Smooth muscle cell (in vitro differentiated cells): ENCODE measurements around the gene ARFGAP1. TPM values are rescaled to one million over a fixed set of nuclear protein-coding genes. Genes with fewer than 3 reads are reported as not detected.

Experiments
- DNase-seq: peaks from one replicate; lab custom pipeline; 2025; ENCODE audit not compliant: unreplicated experiment; lab: John Stamatoyannopoulos, UW
- H2AFZ ChIP-seq: fragments of 200-600 bp; sonication (generic); 2 replicates; pipeline ENCODE4 v1.6.0; 2016; ENCODE audit warnings: antibody characterized with exemption, low read depth, mild to moderate bottlenecking
- H3F3A ChIP-seq: fragments of 200-600 bp; sonication (generic); 2 replicates; pipeline ENCODE4 v1.6.0; 2017; ENCODE audit warnings: antibody characterized with exemption, low read depth
- H3K27ac ChIP-seq: fragments of 200-600 bp; sonication (generic); 2 replicates; pipeline ENCODE4 v1.5.1; 2016; ENCODE audit warnings: low read depth, mild to moderate bottlenecking
- H3K27me3 ChIP-seq: fragments of 200-600 bp; sonication (generic); 2 replicates; pipeline ENCODE4 v1.6.1; 2016; ENCODE audit warnings: low read depth, mild to moderate bottlenecking
- H3K36me3 ChIP-seq: fragments of 200-600 bp; sonication (generic); 2 replicates; pipeline ENCODE4 v1.5.1; 2016; ENCODE audit warnings: low read depth
- H3K4me1 ChIP-seq: fragments of 200-600 bp; sonication (generic); 2 replicates; pipeline ENCODE4 v1.5.1; 2016; ENCODE audit warnings: low read depth
- H3K4me2 ChIP-seq: fragments of 200-600 bp; sonication (generic); 2 replicates; pipeline ENCODE4 v1.6.0; 2016; ENCODE audit warnings: mild to moderate bottlenecking
- H3K4me3 ChIP-seq: fragments of 200-600 bp; sonication (generic); 2 replicates; pipeline ENCODE4 v1.5.1; 2016; ENCODE audit warnings: mild to moderate bottlenecking
- H3K79me2 ChIP-seq: fragments of 200-600 bp; sonication (generic); 2 replicates; pipeline ENCODE4 v1.6.0; 2016; ENCODE audit warnings: low read depth, mild to moderate bottlenecking
- H3K9ac ChIP-seq: fragments of 200-600 bp; sonication (generic); 2 replicates; pipeline ENCODE4 v1.6.0; 2016; ENCODE audit warnings: low read depth
- H3K9me3 ChIP-seq: fragments of 200-600 bp; sonication (generic); replicated peaks from 2 replicates; pipeline ENCODE4 v1.5.1; 2016; ENCODE audit warnings: low read depth
- H4K20me1 ChIP-seq: fragments of 200-600 bp; sonication (generic); 2 replicates; pipeline ENCODE4 v1.6.0; 2016; ENCODE audit warnings: low read depth
- WGBS: methylation state at CpG from one replicate; pipeline ENCODE4 v1.1.7; 2016; ENCODE audit warnings: low lambda C conversion rate; 5-methylcytosine and 5-hydroxymethylcytosine counted together
- polyA plus RNA-seq: library from polyadenylated mRNA; unstranded; fragments of >200 nt; fragmentation: Nextera tagmentation; extraction: Ambion mirVana; gene quantifications from 2 replicates; pipeline ENCODE4 v1.2.1, GENCODE V29; 2016
- total RNA-seq: library from RNA; depleted of rRNA; stranded (reverse); fragments of >200 nt; gene quantifications from 2 replicates; pipeline ENCODE4 v1.2.3, GENCODE V29; 2014
- TF ChIP-seq, protein P1 (sequence below): fragments of 200-600 bp; sonication (generic); IDR thresholded peaks from 2 replicates; pipeline ENCODE4 v1.5.1; 2017; ENCODE audit warnings: borderline replicate concordance, mild to moderate bottlenecking, antibody characterized with exemption; ENCODE audit not compliant: insufficient read depth, poor library complexity, severe bottlenecking

ARFGAP1 gene
- total and polyA plus RNA-seq, 2 experiments from 2014 or later = 101 to 169 TPM

DNA sequence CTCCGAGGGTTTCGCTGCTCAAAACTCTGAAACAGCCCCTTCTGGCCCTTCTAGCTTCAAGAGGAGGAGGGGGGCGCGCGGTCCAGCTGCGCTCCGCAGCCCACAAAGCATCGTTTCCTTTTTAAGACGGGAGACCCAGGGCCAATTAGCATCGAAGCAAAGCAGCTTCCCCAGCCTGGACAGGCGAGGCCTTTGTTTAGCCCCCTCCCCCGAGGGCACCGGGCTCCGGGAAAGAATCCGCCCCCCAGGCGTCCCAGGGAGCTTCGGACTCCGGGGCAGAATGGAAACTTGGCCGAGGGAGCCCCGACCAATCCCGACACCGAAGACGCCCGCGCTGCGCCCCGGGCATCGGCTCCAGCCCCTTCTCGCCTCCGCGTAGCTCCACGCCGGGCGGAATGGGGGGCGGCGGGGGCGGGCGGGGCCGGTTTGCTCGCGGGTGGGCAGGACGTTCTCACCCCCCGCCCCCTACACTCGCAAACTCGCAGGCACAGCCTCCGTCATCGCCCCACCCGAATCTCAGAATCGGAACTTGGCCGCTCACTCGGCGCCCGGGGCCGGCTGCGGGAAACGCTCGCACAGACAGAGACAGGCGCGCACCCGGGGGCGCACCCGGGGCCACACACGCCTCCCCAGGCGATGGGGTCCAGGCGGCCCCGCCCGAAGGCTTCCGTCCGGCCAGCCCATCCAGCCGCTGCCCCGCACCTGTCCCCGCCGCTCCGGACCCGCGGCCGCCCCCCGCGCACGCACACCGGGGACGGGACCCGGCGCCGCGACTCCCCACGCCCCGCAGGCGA, 19.0 kb upstream of the ARFGAP1 start:
- peak overlapping the region; percentile 58 for H3K4me3 ChIP-seq
- no peaks in the 10 kb centered on the region for H3K79me2 ChIP-seq
- H3K36me3 ChIP-seq = no peaks in the 10 kb centered on the region
- H3K9ac ChIP-seq = no peak overlapping the region
- no peaks in the 10 kb centered on the region for H4K20me1 ChIP-seq
- no peaks in the 10 kb centered on the region for H3K9me3 ChIP-seq
- H2AFZ ChIP-seq = peak overlapping the region; percentile 74
- 3% methylated on average over 51 of the region's 89 CpGs for WGBS
- H3K27ac ChIP-seq = no peak overlapping the region
- peaks cover 29% of the 10 kb centered on the region for H3K27me3 ChIP-seq
- no peaks in the 10 kb centered on the region for H3F3A ChIP-seq
- DNase-seq = no peak
- TF ChIP-seq, protein P1, sequence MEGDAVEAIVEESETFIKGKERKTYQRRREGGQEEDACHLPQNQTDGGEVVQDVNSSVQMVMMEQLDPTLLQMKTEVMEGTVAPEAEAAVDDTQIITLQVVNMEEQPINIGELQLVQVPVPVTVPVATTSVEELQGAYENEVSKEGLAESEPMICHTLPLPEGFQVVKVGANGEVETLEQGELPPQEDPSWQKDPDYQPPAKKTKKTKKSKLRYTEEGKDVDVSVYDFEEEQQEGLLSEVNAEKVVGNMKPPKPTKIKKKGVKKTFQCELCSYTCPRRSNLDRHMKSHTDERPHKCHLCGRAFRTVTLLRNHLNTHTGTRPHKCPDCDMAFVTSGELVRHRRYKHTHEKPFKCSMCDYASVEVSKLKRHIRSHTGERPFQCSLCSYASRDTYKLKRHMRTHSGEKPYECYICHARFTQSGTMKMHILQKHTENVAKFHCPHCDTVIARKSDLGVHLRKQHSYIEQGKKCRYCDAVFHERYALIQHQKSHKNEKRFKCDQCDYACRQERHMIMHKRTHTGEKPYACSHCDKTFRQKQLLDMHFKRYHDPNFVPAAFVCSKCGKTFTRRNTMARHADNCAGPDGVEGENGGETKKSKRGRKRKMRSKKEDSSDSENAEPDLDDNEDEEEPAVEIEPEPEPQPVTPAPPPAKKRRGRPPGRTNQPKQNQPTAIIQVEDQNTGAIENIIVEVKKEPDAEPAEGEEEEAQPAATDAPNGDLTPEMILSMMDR = no peak
- peak overlapping the region; percentile 94 for H3K4me2 ChIP-seq
- H3K4me1 ChIP-seq = peaks cover 23% of the 10 kb centered on the region

DNA sequence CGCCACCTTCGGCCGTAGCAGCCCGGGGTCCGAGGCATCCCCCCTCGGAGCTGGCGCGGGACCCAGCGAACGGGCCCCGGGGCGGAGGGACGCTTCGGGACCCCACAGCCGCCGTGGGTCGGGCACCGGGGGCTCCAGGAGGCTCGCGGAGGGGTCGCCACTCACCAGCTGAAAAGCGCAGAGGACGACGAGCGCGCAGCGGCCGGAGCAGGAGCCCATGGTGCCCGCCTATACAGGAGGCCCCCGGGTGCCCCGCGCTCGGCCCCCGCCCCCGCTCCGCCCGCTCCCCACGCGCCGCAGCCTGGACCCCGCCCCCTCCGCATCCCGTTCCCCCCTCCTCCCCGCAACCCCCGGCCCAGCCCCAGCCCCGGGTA, 18.4 kb upstream of the ARFGAP1 start, which contains the start of gene NKAIN4:
Gene NKAIN4, minus strand, starts transcription at position 232 of the 374 bp plus-strand sequence. Its CDS starts 13 bp downstream, at position 219.
- no peaks in the 10 kb centered on the region for H3K9me3 ChIP-seq
- H3K36me3 ChIP-seq = no peaks in the 10 kb centered on the region
- peak within 1 kb of the TSS; percentile 74 for H2AFZ ChIP-seq
- H3K9ac ChIP-seq = no peak within 1 kb of the TSS
- TF ChIP-seq, protein P1 = no peak
- H3K27ac ChIP-seq = no peak within 1 kb of the TSS
- no peaks in the 10 kb centered on the region for H3K79me2 ChIP-seq
- under 1% methylated on average over 24 of the region's 46 CpGs for WGBS
- DNase-seq = no peak
- H4K20me1 ChIP-seq = no peaks in the 10 kb centered on the region
- H3K4me2 ChIP-seq = peak within 1 kb of the TSS; percentile 94
- peaks cover 29% of the 10 kb centered on the region for H3K27me3 ChIP-seq
- peaks cover 23% of the 10 kb centered on the region for H3K4me1 ChIP-seq
- H3K4me3 ChIP-seq = peak within 1 kb of the TSS; percentile 58
- H3F3A ChIP-seq = no peaks in the 10 kb centered on the region

DNA sequence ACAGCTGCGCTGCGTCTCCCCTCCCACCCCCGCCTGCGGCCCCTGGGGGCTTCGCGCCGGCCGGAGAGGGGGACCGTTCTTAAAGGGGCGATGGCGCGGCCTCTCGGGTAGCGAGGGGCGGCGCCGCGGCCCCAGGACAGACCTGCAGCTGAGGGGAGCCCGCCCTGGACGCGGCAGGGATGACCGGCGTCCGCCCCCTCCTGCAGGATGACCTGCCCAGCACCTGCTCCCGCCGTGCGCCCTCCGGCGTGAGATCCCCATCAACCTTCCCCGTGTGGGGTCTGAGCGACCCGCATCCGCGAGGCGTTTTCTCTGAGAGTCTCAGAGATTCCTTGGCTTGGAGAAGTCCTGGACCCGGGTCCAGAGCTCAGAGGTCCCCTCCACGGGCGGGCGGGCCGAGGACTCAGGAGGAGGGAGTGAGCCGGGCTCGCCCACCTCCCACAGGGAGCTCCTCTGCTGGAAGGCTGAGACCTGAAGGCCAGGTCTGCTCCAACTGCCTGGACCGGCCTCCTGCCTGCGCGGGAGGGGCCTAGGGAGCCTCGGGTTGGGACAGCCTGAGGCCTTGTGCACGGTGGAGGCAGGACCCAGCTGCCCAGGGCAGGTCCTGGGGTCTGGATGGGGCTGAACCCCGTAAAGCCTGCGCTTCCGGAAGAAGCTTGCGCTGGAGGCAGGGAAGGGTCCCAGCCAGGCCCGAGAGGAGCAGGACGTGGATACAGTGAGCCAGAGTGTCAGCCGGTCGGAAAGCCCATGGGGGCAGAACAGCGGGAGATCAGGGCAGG, 17.8 kb upstream of the ARFGAP1 start:
- Histone ChIP-seq H4K20me1 (no peaks in the 10 kb centered on the region), H3K9me3 (no peaks in the 10 kb centered on the region), H3K36me3 (no peaks in the 10 kb centered on the region), H3K9ac (no peak overlapping the region), H3K79me2 (no peaks in the 10 kb centered on the region), H3K4me2 (peak overlapping the region; percentile 94), H3K4me1 (peaks cover 23% of the 10 kb centered on the region), H3K27me3 (peaks cover 29% of the 10 kb centered on the region), H3K27ac (no peak overlapping the region), H3F3A (no peaks in the 10 kb centered on the region), H3K4me3 (peak overlapping the region; percentile 58), H2AFZ (no peak overlapping the region)
- DNase-seq = no peak
- WGBS = 15% methylated on average over 38 of the region's 56 CpGs
- TF ChIP-seq, protein P1 = no peak
